ENCODE data around the gene AP1B1. TPM values are rescaled to one million over a fixed set of nuclear protein-coding genes. Genes with fewer than 3 reads are reported as not detected.
A peak's percentile ranks its signal among the peaks of the same experiment; 100 is the strongest.
"Not testable (repeated sequence)": the region's sequence is repeated elsewhere in the genome, so short reads cannot be mapped to it uniquely, and the experiment has no call there.

The AP1B1 gene
- total RNA-seq, 2 donors from 2014 or later, result 104 to 143 TPM

DNA sequence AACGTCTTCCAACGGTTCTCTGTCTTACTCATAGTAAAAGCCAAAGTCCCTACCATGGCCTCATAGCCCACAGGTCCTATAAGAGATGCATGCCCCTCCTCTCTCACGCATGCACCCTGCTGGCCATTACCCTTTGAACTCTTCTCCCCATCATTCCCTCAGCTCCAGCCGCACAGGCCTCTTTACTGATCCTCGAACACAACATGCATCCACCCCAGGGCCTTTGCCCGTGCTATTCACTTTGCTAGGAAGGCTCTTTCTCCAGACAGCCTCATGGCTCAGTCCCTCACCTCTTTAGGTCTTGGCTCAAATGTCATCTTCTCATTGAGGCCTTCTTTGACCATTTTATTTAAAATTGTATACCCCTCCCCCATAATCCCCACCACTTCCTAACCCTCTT lies 7.5 kb downstream of the AP1B1 start:
- TF ChIP-seq, protein P1, sequence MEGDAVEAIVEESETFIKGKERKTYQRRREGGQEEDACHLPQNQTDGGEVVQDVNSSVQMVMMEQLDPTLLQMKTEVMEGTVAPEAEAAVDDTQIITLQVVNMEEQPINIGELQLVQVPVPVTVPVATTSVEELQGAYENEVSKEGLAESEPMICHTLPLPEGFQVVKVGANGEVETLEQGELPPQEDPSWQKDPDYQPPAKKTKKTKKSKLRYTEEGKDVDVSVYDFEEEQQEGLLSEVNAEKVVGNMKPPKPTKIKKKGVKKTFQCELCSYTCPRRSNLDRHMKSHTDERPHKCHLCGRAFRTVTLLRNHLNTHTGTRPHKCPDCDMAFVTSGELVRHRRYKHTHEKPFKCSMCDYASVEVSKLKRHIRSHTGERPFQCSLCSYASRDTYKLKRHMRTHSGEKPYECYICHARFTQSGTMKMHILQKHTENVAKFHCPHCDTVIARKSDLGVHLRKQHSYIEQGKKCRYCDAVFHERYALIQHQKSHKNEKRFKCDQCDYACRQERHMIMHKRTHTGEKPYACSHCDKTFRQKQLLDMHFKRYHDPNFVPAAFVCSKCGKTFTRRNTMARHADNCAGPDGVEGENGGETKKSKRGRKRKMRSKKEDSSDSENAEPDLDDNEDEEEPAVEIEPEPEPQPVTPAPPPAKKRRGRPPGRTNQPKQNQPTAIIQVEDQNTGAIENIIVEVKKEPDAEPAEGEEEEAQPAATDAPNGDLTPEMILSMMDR (IDR thresholded peaks at IDR 0.05), result no peak
- TF ChIP-seq POLR2AphosphoS5 (IDR thresholded peaks at IDR 0.05) (no peak), POLR2A (IDR thresholded peaks at IDR 0.05) (no peak)

GRCh38 chr22:29380032-29380781 lies 8.2 kb downstream of the AP1B1 start:
- intact Hi-C loops (cut with DNase I), result no loop called here
- no peaks in the 10 kb centered on the region for H3K36me3 ChIP-seq
- H3K4me1 ChIP-seq (replicated peaks), result peaks cover 25% of the 10 kb centered on the region

More for the DNA sequence above, 7.5 kb downstream of the AP1B1 start:
- Histone ChIP-seq H3K4me1 (replicated peaks) (peaks cover 28% of the 10 kb centered on the region), H3K27ac (peak overlapping the region in 1 of 2 donors; percentile 78), H3K36me3 (no peaks in the 10 kb centered on the region), H3K27me3 (replicated peaks; ENCODE audit: insufficient read depth) (no peaks in the 10 kb centered on the region), H3K9me3 (no peaks in the 10 kb centered on the region), H3K4me3 (no peak overlapping the region)
- DNase-seq (ENCODE audit: low spot score), result no peak
- WGBS, result 82% methylated on average over 6 of the region's 6 CpGs
- intact Hi-C loops (cut with DNase I), result no loop called here

GRCh38 chr22:29379258-29379657 lies 9.1 kb downstream of the AP1B1 start:
- no peaks in the 10 kb centered on the region for H3K9me3 ChIP-seq
- intact Hi-C loops (cut with DNase I), result no loop called here
- peaks cover 23% of the 10 kb centered on the region for H3K4me1 ChIP-seq (replicated peaks)
- no peaks in the 10 kb centered on the region for H3K27me3 ChIP-seq (replicated peaks; ENCODE audit: insufficient read depth)
- no peak for TF ChIP-seq POLR2A (IDR thresholded peaks at IDR 0.05)
- TF ChIP-seq POLR2AphosphoS5 (IDR thresholded peaks at IDR 0.05), result no peak
- TF ChIP-seq, protein P1 (IDR thresholded peaks at IDR 0.05), result no peak
- H3K4me3 ChIP-seq, result no peak overlapping the region
- DNase-seq (ENCODE audit: low spot score), result no peak
- WGBS, result 71% methylated on average over 7 of the region's 7 CpGs
- no peaks in the 10 kb centered on the region for H3K36me3 ChIP-seq
- peak overlapping the region; percentile 37 to 78 for H3K27ac ChIP-seq

More at GRCh38 chr22:29380032-29380781, 8.2 kb downstream of the AP1B1 start:
- no peak for TF ChIP-seq POLR2AphosphoS5 (IDR thresholded peaks at IDR 0.05)
- TF ChIP-seq, protein P1 (IDR thresholded peaks at IDR 0.05), result no peak
- TF ChIP-seq POLR2A (IDR thresholded peaks at IDR 0.05), result no peak
- DNase-seq (ENCODE audit: low spot score), result no peak
- Histone ChIP-seq H3K27me3 (replicated peaks; ENCODE audit: insufficient read depth) (no peaks in the 10 kb centered on the region), H3K9me3 (no peaks in the 10 kb centered on the region), H3K27ac (peak overlapping the region; percentile 37 to 78), H3K4me3 (no peak overlapping the region)
- 87% methylated on average over 6 of the region's 6 CpGs for WGBS

DNA sequence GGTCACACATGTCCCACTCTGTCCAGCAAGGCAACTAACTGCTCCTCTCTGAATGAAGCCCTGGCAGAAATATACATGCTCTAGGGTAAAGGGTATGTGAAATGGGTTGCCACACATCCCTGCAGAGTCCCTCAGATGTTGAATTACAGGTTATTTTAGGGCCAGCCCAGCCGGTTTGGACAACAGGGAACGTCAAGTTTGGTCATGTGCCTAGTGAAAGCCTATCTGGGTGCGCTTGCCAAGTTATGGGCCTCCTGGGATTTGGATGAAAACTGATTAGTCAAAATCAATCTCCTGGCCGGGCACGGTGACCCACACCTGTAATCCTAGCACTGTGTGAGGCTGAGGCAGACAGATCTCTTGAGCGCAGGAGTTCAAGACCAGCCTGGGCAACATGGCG lies 10.4 kb downstream of the AP1B1 start:
- Histone ChIP-seq H3K4me3 (no peak overlapping the region), H3K27me3 (replicated peaks; ENCODE audit: insufficient read depth) (no peaks in the 10 kb centered on the region), H3K27ac (peak overlapping the region; percentile 61 to 78), H3K9me3 (no peaks in the 10 kb centered on the region), H3K4me1 (replicated peaks) (peaks cover 21% of the 10 kb centered on the region), H3K36me3 (no peaks in the 10 kb centered on the region)
- DNase-seq (ENCODE audit: low spot score), result peak; percentile 90
- 38% methylated on average over 7 of the region's 7 CpGs for WGBS
- peak; percentile 83 for TF ChIP-seq POLR2AphosphoS5 (IDR thresholded peaks at IDR 0.05)
- no peak for TF ChIP-seq POLR2A (IDR thresholded peaks at IDR 0.05)
- intact Hi-C loops (cut with DNase I), result no loop called here

- not testable (repeated sequence) for H3K9me3 ChIP-seq
- WGBS, result 51% methylated on average over 5 of the region's 5 CpGs
Observed at GRCh38 chr22:29376705-29377104, 11.7 kb downstream of the AP1B1 start.

More at GRCh38 chr22:29376705-29377104, 11.7 kb downstream of the AP1B1 start:
- H3K4me3 ChIP-seq; DNase-seq (ENCODE audit: low spot score); H3K36me3 ChIP-seq; H3K27me3 ChIP-seq (replicated peaks; ENCODE audit: insufficient read depth); intact Hi-C loops (cut with DNase I): not testable (repeated sequence)
- H3K4me1 ChIP-seq (replicated peaks), result peaks cover 17% of the 10 kb centered on the region
- H3K27ac ChIP-seq, result peak overlapping the region; percentile 61 to 78
